SK-N-SH (cell line): ENCODE data around the gene INTS3.

Experiments
- CHD2 ChIP-seq: fragments of 150-350 bp; IDR thresholded peaks from 2 replicates; pipeline ENCODE4 v1.6.1; 2018; ENCODE audit warnings: low read length; ENCODE audit not compliant: partially characterized antibody
- JUND ChIP-seq: IDR thresholded peaks from 2 replicates; pipeline ENCODE4 v1.4.0; 2012
- POLR2AphosphoS5 ChIP-seq: IDR thresholded peaks from 2 replicates; pipeline ENCODE4 v1.6.1; 2012; ENCODE audit warnings: low read depth, low read length
- RCOR1 ChIP-seq: fragments of 150-350 bp; IDR thresholded peaks from 2 replicates; pipeline ENCODE4 v1.6.1; 2017; ENCODE audit warnings: antibody characterized with exemption, low read length
- SMC3 ChIP-seq: IDR thresholded peaks from 2 replicates; pipeline ENCODE4 v1.6.1; 2012; ENCODE audit warnings: low read depth, low read length, improper control_type of control experiment
- TEAD4 ChIP-seq: IDR thresholded peaks from 2 replicates; pipeline ENCODE4 v1.4.0; 2012; ENCODE audit warnings: mild to moderate bottlenecking, borderline replicate concordance; ENCODE audit not compliant: insufficient read depth
- TF ChIP-seq, protein P1 (sequence below): IDR thresholded peaks from 2 replicates; pipeline ENCODE4 v1.4.0; 2012; ENCODE audit warnings: low read depth
- TF ChIP-seq, protein P2 (sequence below): fragments of 200-600 bp; sonication (generic); IDR thresholded peaks from 2 replicates; pipeline ENCODE4 v1.6.1; 2017; ENCODE audit warnings: antibody characterized with exemption, mild to moderate bottlenecking, moderate library complexity
- TF ChIP-seq, protein P3 (sequence below): IDR thresholded peaks from 2 replicates; pipeline ENCODE4 v1.6.1; 2012; ENCODE audit warnings: mild to moderate bottlenecking, low read depth, low read length, moderate library complexity

DNA sequence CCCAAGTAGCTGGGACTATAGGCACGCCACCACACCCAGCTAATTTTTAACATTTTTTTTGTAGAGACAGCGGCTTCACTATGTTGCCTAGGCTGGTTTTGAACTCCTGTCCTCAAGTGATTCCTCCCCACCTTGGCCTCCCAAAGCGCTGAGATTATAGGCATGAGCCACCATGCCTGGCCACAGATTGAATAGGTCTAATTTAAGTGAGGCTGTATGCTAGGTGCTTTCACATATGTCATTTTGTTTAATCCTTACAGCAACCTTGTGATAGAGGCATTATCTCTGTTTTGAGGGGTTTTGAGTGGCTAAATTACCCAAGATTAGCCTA lies 7.2 kb downstream of the INTS3 start:
- TF ChIP-seq POLR2AphosphoS5 (no peak), TEAD4 (no peak), SMC3 (no peak), JUND (no peak), CHD2 (no peak), RCOR1 (no peak)
- TF ChIP-seq, protein P1, sequence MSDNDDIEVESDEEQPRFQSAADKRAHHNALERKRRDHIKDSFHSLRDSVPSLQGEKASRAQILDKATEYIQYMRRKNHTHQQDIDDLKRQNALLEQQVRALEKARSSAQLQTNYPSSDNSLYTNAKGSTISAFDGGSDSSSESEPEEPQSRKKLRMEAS = no peak
- TF ChIP-seq, protein P2, sequence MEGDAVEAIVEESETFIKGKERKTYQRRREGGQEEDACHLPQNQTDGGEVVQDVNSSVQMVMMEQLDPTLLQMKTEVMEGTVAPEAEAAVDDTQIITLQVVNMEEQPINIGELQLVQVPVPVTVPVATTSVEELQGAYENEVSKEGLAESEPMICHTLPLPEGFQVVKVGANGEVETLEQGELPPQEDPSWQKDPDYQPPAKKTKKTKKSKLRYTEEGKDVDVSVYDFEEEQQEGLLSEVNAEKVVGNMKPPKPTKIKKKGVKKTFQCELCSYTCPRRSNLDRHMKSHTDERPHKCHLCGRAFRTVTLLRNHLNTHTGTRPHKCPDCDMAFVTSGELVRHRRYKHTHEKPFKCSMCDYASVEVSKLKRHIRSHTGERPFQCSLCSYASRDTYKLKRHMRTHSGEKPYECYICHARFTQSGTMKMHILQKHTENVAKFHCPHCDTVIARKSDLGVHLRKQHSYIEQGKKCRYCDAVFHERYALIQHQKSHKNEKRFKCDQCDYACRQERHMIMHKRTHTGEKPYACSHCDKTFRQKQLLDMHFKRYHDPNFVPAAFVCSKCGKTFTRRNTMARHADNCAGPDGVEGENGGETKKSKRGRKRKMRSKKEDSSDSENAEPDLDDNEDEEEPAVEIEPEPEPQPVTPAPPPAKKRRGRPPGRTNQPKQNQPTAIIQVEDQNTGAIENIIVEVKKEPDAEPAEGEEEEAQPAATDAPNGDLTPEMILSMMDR = no peak
- TF ChIP-seq, protein P3, sequence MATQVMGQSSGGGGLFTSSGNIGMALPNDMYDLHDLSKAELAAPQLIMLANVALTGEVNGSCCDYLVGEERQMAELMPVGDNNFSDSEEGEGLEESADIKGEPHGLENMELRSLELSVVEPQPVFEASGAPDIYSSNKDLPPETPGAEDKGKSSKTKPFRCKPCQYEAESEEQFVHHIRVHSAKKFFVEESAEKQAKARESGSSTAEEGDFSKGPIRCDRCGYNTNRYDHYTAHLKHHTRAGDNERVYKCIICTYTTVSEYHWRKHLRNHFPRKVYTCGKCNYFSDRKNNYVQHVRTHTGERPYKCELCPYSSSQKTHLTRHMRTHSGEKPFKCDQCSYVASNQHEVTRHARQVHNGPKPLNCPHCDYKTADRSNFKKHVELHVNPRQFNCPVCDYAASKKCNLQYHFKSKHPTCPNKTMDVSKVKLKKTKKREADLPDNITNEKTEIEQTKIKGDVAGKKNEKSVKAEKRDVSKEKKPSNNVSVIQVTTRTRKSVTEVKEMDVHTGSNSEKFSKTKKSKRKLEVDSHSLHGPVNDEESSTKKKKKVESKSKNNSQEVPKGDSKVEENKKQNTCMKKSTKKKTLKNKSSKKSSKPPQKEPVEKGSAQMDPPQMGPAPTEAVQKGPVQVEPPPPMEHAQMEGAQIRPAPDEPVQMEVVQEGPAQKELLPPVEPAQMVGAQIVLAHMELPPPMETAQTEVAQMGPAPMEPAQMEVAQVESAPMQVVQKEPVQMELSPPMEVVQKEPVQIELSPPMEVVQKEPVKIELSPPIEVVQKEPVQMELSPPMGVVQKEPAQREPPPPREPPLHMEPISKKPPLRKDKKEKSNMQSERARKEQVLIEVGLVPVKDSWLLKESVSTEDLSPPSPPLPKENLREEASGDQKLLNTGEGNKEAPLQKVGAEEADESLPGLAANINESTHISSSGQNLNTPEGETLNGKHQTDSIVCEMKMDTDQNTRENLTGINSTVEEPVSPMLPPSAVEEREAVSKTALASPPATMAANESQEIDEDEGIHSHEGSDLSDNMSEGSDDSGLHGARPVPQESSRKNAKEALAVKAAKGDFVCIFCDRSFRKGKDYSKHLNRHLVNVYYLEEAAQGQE = no peak
